H1 (cell line): ENCODE results near the gene NLRP6. TPM values are rescaled to one million over a fixed set of nuclear protein-coding genes. Genes with fewer than 3 reads are reported as not detected.
A peak's percentile ranks its signal among the peaks of the same experiment; 100 is the strongest.

Source experiments
- CTCF ChIA-PET: fragments of 300-600 bp; sonication (Branson Sonifier 250); formaldehyde crosslinking; loops from one replicate; lab custom pipeline; 2021; ENCODE audit not compliant: partially characterized antibody; lab: Charles Lee
- POLR2A ChIA-PET: fragments of 300-600 bp; sonication (Branson Sonifier 250); formaldehyde crosslinking; loops from one replicate; lab custom pipeline; 2021; ENCODE audit warnings: inconsistent platforms; ENCODE audit not compliant: partially characterized antibody; lab: Charles Lee
- DNase-seq, 2 experiments: peaks; one replicate each; pipeline versions ENCODE4 v3.0.0 to v3.0.0-alpha.2; 2010 to 2022; ENCODE audit warnings: low spot score in 2 of 2, low read depth in 1 of 2, mixed read lengths in 1 of 2
- FAIRE-seq: peaks from 2 replicates; lab custom pipeline; 2011; peaks lifted over from hg19 to GRCh38; lab: Jason Lieb, UNC
- H2AFZ ChIP-seq: 2 replicates; pipeline ENCODE4 v1.8.1; 2012; ENCODE audit warnings: low read length, inconsistent platforms
- H2AK5ac ChIP-seq: 2 replicates; pipeline ENCODE4 v1.6.1; 2013; ENCODE audit warnings: low read depth, low read length
- H2BK120ac ChIP-seq: replicated peaks from 2 replicates; pipeline ENCODE3; 2013; ENCODE audit warnings: low read depth, low read length, inconsistent platforms
- H2BK12ac ChIP-seq: 2 replicates; pipeline ENCODE4 v1.6.1; 2013; ENCODE audit warnings: low read depth, low read length
- H2BK15ac ChIP-seq: 2 replicates; pipeline ENCODE4 v1.6.1; 2013; ENCODE audit warnings: low read length
- H2BK20ac ChIP-seq: 2 replicates; pipeline ENCODE4 v1.6.1; 2013; ENCODE audit warnings: low read length
- H2BK5ac ChIP-seq: 2 replicates; pipeline ENCODE4 v1.6.1; 2013; ENCODE audit warnings: low read depth, low read length
- H3K14ac ChIP-seq: 2 replicates; pipeline ENCODE4 v1.6.1; 2013; ENCODE audit warnings: inconsistent platforms; ENCODE audit not compliant: insufficient read length
- H3K18ac ChIP-seq: 2 replicates; pipeline ENCODE4 v1.6.1; 2013; ENCODE audit warnings: low read length; ENCODE audit errors: extremely low read depth
- H3K23ac ChIP-seq: 2 replicates; pipeline ENCODE4 v1.6.1; 2013; ENCODE audit warnings: inconsistent platforms; ENCODE audit not compliant: insufficient read length
- H3K23me2 ChIP-seq: 2 replicates; pipeline ENCODE4 v1.6.1; 2013; ENCODE audit warnings: low read depth, low read length
- H3K27ac ChIP-seq: 2 replicates; pipeline ENCODE4 v1.6.1; 2011; ENCODE audit warnings: low read depth, low read length, inconsistent platforms
- H3K27me3 ChIP-seq, 4 experiments: replicated peaks in 1 of 4; 1 replicate in 1 of 4; 2 replicates in 3 of 4; pipeline versions ENCODE4 v1.6.1 to v1.8.1; 2011 to 2013; ENCODE audit warnings: low read length in 3 of 4, mild to moderate bottlenecking in 3 of 4, inconsistent platforms in 2 of 4, mixed read lengths in 2 of 4, moderate library complexity in 1 of 4; ENCODE audit not compliant: control insufficient read depth in 3 of 4, insufficient read depth in 3 of 4; ENCODE audit errors: extremely low read depth in 1 of 4
- H3K36me3 ChIP-seq, 4 experiments: 2 replicates each; pipeline versions ENCODE4 v1.6.1 to v1.8.1; 2011 to 2013; ENCODE audit warnings: mild to moderate bottlenecking in 4 of 4, low read length in 3 of 4, moderate library complexity in 2 of 4, control low read depth in 1 of 4, inconsistent platforms in 1 of 4; ENCODE audit not compliant: insufficient read depth in 4 of 4, control insufficient read depth in 2 of 4
- H3K4ac ChIP-seq: replicated peaks from 2 replicates; pipeline ENCODE3; 2013; ENCODE audit warnings: low read length, low read depth, mixed read lengths, inconsistent platforms; ENCODE audit not compliant: insufficient read length
- H3K4me1 ChIP-seq, 4 experiments: replicated peaks in 1 of 4; 1 replicate in 1 of 4; 2 replicates in 3 of 4; pipeline versions ENCODE4 v1.6.1 to v1.8.1; 2011 to 2013; ENCODE audit warnings: low read length in 3 of 4, inconsistent platforms in 2 of 4, mixed read lengths in 1 of 4; ENCODE audit not compliant: insufficient read depth in 4 of 4, control insufficient read depth in 3 of 4
- H3K4me2 ChIP-seq, 2 experiments: 2 replicates each; pipeline versions ENCODE4 v1.6.1 to v1.8.1; 2011 to 2013; ENCODE audit warnings: low read depth in 2 of 2, low read length in 2 of 2, control low read depth in 1 of 2, inconsistent platforms in 1 of 2, mild to moderate bottlenecking in 1 of 2; ENCODE audit not compliant: insufficient read depth in 1 of 2
- H3K4me3 ChIP-seq, 4 experiments: fragments of 200-600, 300-600 bp in 1 of 4; sonication (generic), shearing (Covaris generic), sonication (Bioruptor Twin) in 1 of 4; 2 replicates each; pipeline versions ENCODE4 v1.5.1 to v1.8.1; 2011 to 2016; ENCODE audit warnings: low read length in 4 of 4, low read depth in 3 of 4, control low read depth in 2 of 4, inconsistent platforms in 2 of 4, mild to moderate bottlenecking in 2 of 4, mixed read lengths in 1 of 4, moderate library complexity in 1 of 4; ENCODE audit not compliant: insufficient read depth in 2 of 4; ENCODE audit errors: extremely low read depth in 1 of 4
- H3K56ac ChIP-seq: replicated peaks from 2 replicates; pipeline ENCODE3; 2013; ENCODE audit warnings: low read depth, mild to moderate bottlenecking, mixed read lengths, low read length, inconsistent platforms; ENCODE audit not compliant: insufficient read length
- H3K79me1 ChIP-seq: 2 replicates; pipeline ENCODE4 v1.6.1; 2013; ENCODE audit warnings: low read depth, low read length, control low read depth
- H3K79me2 ChIP-seq, 2 experiments: 2 replicates each; pipeline versions ENCODE4 v1.6.1 to v1.8.1; 2012 to 2013; ENCODE audit warnings: low read length in 2 of 2, mild to moderate bottlenecking in 2 of 2, inconsistent platforms in 1 of 2; ENCODE audit not compliant: insufficient read depth in 2 of 2, control insufficient read depth in 1 of 2
- H3K9ac ChIP-seq, 4 experiments: replicated peaks in 1 of 4; 1 replicate in 1 of 4; 2 replicates in 3 of 4; pipeline versions ENCODE4 v1.6.1 to v1.8.1; 2011 to 2013; ENCODE audit warnings: low read depth in 3 of 4, low read length in 3 of 4, control low read depth in 2 of 4, mild to moderate bottlenecking in 2 of 4, moderate library complexity in 2 of 4, inconsistent platforms in 1 of 4; ENCODE audit errors: extremely low read depth in 1 of 4
- H3K9me3 ChIP-seq, 2 experiments: 2 replicates each; pipeline versions ENCODE4 v1.6.1 to v1.8.1; 2012 to 2013; ENCODE audit warnings: mild to moderate bottlenecking in 2 of 2, moderate library complexity in 2 of 2, control low read depth in 1 of 2, inconsistent platforms in 1 of 2, low read depth in 1 of 2, low read length in 1 of 2, mixed read lengths in 1 of 2; ENCODE audit not compliant: insufficient read depth in 2 of 2
- H4K20me1 ChIP-seq, 2 experiments: replicated peaks in 1 of 2; 2 replicates each; pipeline versions ENCODE3 to v1.8.1; 2011 to 2013; ENCODE audit warnings: inconsistent platforms in 2 of 2, low read length in 2 of 2, mild to moderate bottlenecking in 1 of 2; ENCODE audit not compliant: insufficient read depth in 2 of 2, control insufficient read depth in 1 of 2
- H4K5ac ChIP-seq: 2 replicates; pipeline ENCODE4 v1.6.1; 2013; ENCODE audit warnings: low read length, low read depth, mixed read lengths, inconsistent platforms; ENCODE audit not compliant: insufficient read length
- H4K8ac ChIP-seq: 2 replicates; pipeline ENCODE4 v1.8.0; 2013; ENCODE audit warnings: mild to moderate bottlenecking, moderate library complexity, low read length, inconsistent platforms; ENCODE audit not compliant: insufficient read depth; ENCODE audit errors: extremely low read depth
- H4K91ac ChIP-seq: replicated peaks from 2 replicates; pipeline ENCODE3; 2013; ENCODE audit warnings: low read length, mixed read lengths, inconsistent platforms; ENCODE audit not compliant: insufficient read length
- CBX5 ChIP-seq: fragments of 300-800, 300-1000 bp; sonication (generic); IDR thresholded peaks from 2 replicates; pipeline ENCODE4 v1.7.1; 2016; ENCODE audit warnings: antibody characterized with exemption, low read length, low read depth
- CTBP2 ChIP-seq: IDR thresholded peaks from 2 replicates; pipeline ENCODE4 v1.7.0; 2011; ENCODE audit warnings: borderline replicate concordance, mild to moderate bottlenecking, moderate library complexity, mixed read lengths, low read length; ENCODE audit not compliant: insufficient read depth, insufficient read length
- EGR1 ChIP-seq: IDR thresholded peaks from 2 replicates; pipeline ENCODE4 v1.6.1; 2011; ENCODE audit warnings: low read depth, low read length, borderline replicate concordance
- EP300 ChIP-seq, 2 experiments: IDR thresholded peaks; 1 replicate in 1 of 2; 2 replicates in 1 of 2; pipeline ENCODE4 v1.6.1; 2011 to 2012; ENCODE audit warnings: low read depth in 2 of 2, low read length in 2 of 2, mild to moderate bottlenecking in 2 of 2, borderline replicate concordance in 1 of 2, inconsistent platforms in 1 of 2, moderate library complexity in 1 of 2
- KDM1A ChIP-seq: fragments of 200-600, 300-600 bp; sonication (generic); IDR thresholded peaks from 2 replicates; pipeline ENCODE4 v1.7.1; 2016; ENCODE audit warnings: mild to moderate bottlenecking, low read length, borderline replicate concordance
- SIN3A ChIP-seq, 2 experiments: IDR thresholded peaks in 1 of 2; conservative IDR thresholded peaks in 1 of 2; 2 replicates each; pipeline ENCODE4 v1.6.1; 2011 to 2012; ENCODE audit warnings: low read length in 2 of 2, improper control_type of control experiment in 1 of 2, low read depth in 1 of 2, mild to moderate bottlenecking in 1 of 2
- SP1 ChIP-seq: IDR thresholded peaks from 2 replicates; pipeline ENCODE4 v1.6.1; 2011; ENCODE audit warnings: low read depth, low read length
- SP2 ChIP-seq: IDR thresholded peaks from 2 replicates; pipeline ENCODE4 v1.6.1; 2012; ENCODE audit warnings: mild to moderate bottlenecking, low read length, inconsistent platforms
- ZNF274 ChIP-seq: IDR thresholded peaks from 2 replicates; pipeline ENCODE4 v1.7.0; 2012; ENCODE audit warnings: low read length, borderline replicate concordance; ENCODE audit errors: extremely low read depth
- WGBS, 2 experiments: shearing (Covaris generic) in 1 of 2; methylation state at CpG; one replicate each; pipeline versions ENCODE4 v1.1.6 to v1.1.7; 2013 to 2015; ENCODE audit warnings: low lambda C conversion rate in 2 of 2, mixed read lengths in 2 of 2, inconsistent platforms in 1 of 2, low coverage in 1 of 2, missing lambda C conversion rate in 1 of 2; ENCODE audit not compliant: insufficient replicate concordance in 2 of 2, insufficient coverage in 1 of 2, insufficient read length in 1 of 2; ENCODE audit errors: extremely low coverage in 1 of 2, missing lambda C conversion rate in 1 of 2; 5-methylcytosine and 5-hydroxymethylcytosine counted together
- polyA plus RNA-seq, 7 experiments: library from polyadenylated mRNA; depleted of rRNA in 3 of 7; stranded (reverse) in 5 of 7; unstranded in 2 of 7; fragments of >200 nt in 5 of 7; fragments of 200-250 nt in 2 of 7; gene quantifications; 1 replicate in 5 of 7; 2 replicates in 1 of 7; 4 replicates in 1 of 7; pipeline versions ENCODE4 v1.2.1 to v1.2.3, GENCODE V29; 2011 to 2013; ENCODE audit warnings: missing spikeins in 2 of 7, mixed read lengths in 2 of 7
- total RNA-seq: library from RNA; stranded (reverse); fragmentation: NEBNext Ultra II Directional; extraction: Animal tissue kit (Norgen Biotek cat#: 25700); gene quantifications from 2 replicates; pipeline ENCODE4 v1.2.1, GENCODE V29; 2021
- TF ChIP-seq, protein P1 (sequence below): IDR thresholded peaks from 2 replicates; pipeline ENCODE4 v1.6.1; 2011; ENCODE audit warnings: low read depth, mild to moderate bottlenecking, low read length; ENCODE audit not compliant: insufficient read depth

NLRP6 gene
- total and polyA plus RNA-seq, 2 of the 8 experiments (the other 6 are each of a cell fraction or from before 2014, with no cell fraction given): not detected

DNA sequence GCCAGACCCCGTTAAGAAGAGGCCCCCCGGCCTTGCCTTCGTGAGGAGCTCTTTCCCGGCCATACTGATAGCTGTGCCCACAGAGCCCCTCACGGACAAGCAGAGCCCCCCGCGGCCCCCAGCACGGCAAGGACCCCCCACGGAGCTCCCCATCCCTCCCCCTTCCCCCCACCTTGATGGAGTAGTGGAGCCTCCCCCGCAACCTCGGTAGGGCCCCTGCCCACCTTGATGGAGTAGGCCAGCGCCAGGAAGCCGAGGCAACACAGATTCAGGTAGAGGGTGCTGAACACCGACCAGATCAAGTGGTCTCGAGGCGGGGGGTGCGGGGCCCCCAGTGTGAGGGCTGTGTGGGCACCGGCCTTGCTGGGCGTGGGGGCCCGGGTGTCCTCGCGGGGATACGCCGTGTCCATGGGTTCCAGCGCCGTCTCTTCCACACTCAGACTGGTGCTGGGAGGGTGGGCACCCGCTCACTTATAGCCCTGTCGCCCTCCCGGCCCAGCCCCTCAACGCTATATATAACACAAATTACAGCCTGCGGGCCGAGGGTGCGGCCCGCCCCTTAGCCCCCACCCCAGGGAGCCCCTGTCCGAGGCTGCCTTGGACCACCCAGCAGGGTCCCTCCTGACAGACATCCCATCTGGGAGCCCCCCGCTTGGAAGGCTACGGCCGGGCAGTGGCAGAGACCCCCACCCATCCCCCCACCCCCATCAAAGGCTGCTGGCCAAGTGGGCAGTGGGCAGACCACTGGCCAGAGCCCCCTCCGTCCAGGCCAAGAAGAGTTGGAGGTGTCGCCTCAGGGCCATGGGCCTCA lies 21.1 kb downstream of the NLRP6 start, which contains the start of gene IFITM5:
Gene IFITM5 (minus strand): TSS at position 446 of the 811 bp plus-strand sequence. CDS start 36 bp downstream, at position 410.
- H3K79me2 ChIP-seq: no peaks in the 10 kb centered on the region
- H2BK15ac ChIP-seq: peak within 1 kb of the TSS; percentile 1; the same call in 1 of the 2 replicates
- H4K5ac ChIP-seq: peak within 1 kb of the TSS; percentile 39
- H4K8ac ChIP-seq: peak within 1 kb of the TSS; percentile 3; the same call in 1 of the 2 replicates
- FAIRE-seq (no peak), DNase-seq (no peak)
- ChIA-PET POLR2A (interaction anchor here (0.7 to 5.2 kb wide), 13 partner anchors 8 to 119 kb away, joined by 3 to 51 read pairs (median 5); partner anchors contain the start of genes IFITM2 and PGGHG), CTCF (interaction anchor here (0.7 to 3.5 kb wide), 10 partner anchors 9 to 64 kb away, joined by 3 to 31 read pairs (median 5); no protein-coding TSS in a partner anchor)
- H3K9ac ChIP-seq: no peak within 1 kb of the TSS
- no peak within 1 kb of the TSS for H2AFZ ChIP-seq
- peak within 1 kb of the TSS in 1 of 2 experiments; percentile 16; a peak in 1 of 4 replicates for H3K4me2 ChIP-seq
- no peak within 1 kb of the TSS for H3K27ac ChIP-seq
- H2AK5ac ChIP-seq: peak within 1 kb of the TSS; percentile 93
- H2BK20ac ChIP-seq: peak within 1 kb of the TSS; percentile 23; the same call in 1 of the 2 replicates
- peaks cover 0 to 8% (median 5%) of the 10 kb centered on the region in 4 experiments; a peak in 2 of 8 replicates for H3K36me3 ChIP-seq
- H4K91ac ChIP-seq: peak within 1 kb of the TSS; percentile 99
- no peak within 1 kb of the TSS for H3K23ac ChIP-seq
- H3K79me1 ChIP-seq: no peaks in the 10 kb centered on the region
- H3K56ac ChIP-seq: no peak within 1 kb of the TSS
- H3K27me3 ChIP-seq: no peaks in the 10 kb centered on the region; a peak in 1 of 7 replicates
- H2BK12ac ChIP-seq: peak within 1 kb of the TSS; percentile 100
- no peaks in the 10 kb centered on the region for H4K20me1 ChIP-seq
- H3K9me3 ChIP-seq: no peaks in the 10 kb centered on the region
- H3K4me1 ChIP-seq: peaks cover 6 to 27% (median 13%) of the 10 kb centered on the region in 4 experiments
- H3K18ac ChIP-seq: peak within 1 kb of the TSS; percentile 93
- no peak within 1 kb of the TSS for H3K14ac ChIP-seq
- peak within 1 kb of the TSS; percentile 82; the same call in 1 of the 2 replicates for H2BK5ac ChIP-seq
- no peaks in the 10 kb centered on the region for H3K23me2 ChIP-seq
- WGBS, 2 experiments: 98% methylated on average over 9 of the region's 40 CpGs; no CpG with 5 or more reads in 1 of the 2 experiments
- H2BK120ac ChIP-seq: peak within 1 kb of the TSS; percentile 71
- H3K4me3 ChIP-seq: no peak within 1 kb of the TSS
- peak within 1 kb of the TSS; percentile 81 for H3K4ac ChIP-seq
- no peak for TF ChIP-seq CTBP2
- TF ChIP-seq SIN3A (conservative IDR thresholded peaks at IDR 0.05 in 1 of 2, IDR thresholded peaks at IDR 0.05 in 1 of 2; ENCODE audit: low read depth in 1 of 2, low read length in 2 of 2): no peak
- no peak for TF ChIP-seq EGR1
- no peak for TF ChIP-seq KDM1A
- TF ChIP-seq CBX5: no peak
- no peak for TF ChIP-seq EP300 (IDR thresholded peaks at IDR 0.05; ENCODE audit: borderline replicate concordance in 1 of 2, low read depth in 2 of 2, low read length in 2 of 2)
- TF ChIP-seq SP2: no peak
- no peak for TF ChIP-seq ZNF274
- TF ChIP-seq SP1: no peak
- TF ChIP-seq, protein P1, sequence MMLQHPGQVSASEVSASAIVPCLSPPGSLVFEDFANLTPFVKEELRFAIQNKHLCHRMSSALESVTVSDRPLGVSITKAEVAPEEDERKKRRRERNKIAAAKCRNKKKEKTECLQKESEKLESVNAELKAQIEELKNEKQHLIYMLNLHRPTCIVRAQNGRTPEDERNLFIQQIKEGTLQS: no peak
